CD14-positive monocyte (primary cell): ENCODE measurements around the gene ARL5B. TPM values are rescaled to one million over a fixed set of nuclear protein-coding genes. Genes with fewer than 3 reads are reported as not detected.

Experiments used
- DNase-seq, 3 donors: peaks; one replicate each; pipeline ENCODE4 v3.0.0-alpha.2; 2011 to 2022
- H2AFZ ChIP-seq: 2 replicates; pipeline ENCODE4 v1.6.0; 2012; ENCODE audit warnings: mild to moderate bottlenecking, low read depth, low read length, inconsistent platforms; ENCODE audit not compliant: insufficient read depth, poor library complexity, severe bottlenecking
- H3K27ac ChIP-seq, 2 donors: 1 replicate in 1 of 2; 2 replicates in 1 of 2; pipeline ENCODE4 v1.5.1; 2012 to 2013; ENCODE audit warnings: low read length in 2 of 2, control low read depth in 1 of 2, inconsistent platforms in 1 of 2, low read depth in 1 of 2, mild to moderate bottlenecking in 1 of 2
- H3K27me3 ChIP-seq, 2 donors: one replicate each; pipeline versions ENCODE4 v1.6.0 to v1.6.1; 2011 to 2013; ENCODE audit warnings: low read length in 2 of 2; ENCODE audit not compliant: control insufficient read depth in 2 of 2, insufficient read depth in 2 of 2
- H3K36me3 ChIP-seq, 2 donors: replicated peaks in 1 of 2; 1 replicate in 1 of 2; 2 replicates in 1 of 2; pipeline versions ENCODE4 v1.5.1 to v1.6.1; 2012 to 2013; ENCODE audit warnings: low read length in 2 of 2, control low read depth in 1 of 2, inconsistent platforms in 1 of 2, mild to moderate bottlenecking in 1 of 2; ENCODE audit not compliant: insufficient read depth in 2 of 2, control insufficient read depth in 1 of 2
- H3K4me1 ChIP-seq, 2 donors: 1 replicate in 1 of 2; 2 replicates in 1 of 2; pipeline versions ENCODE4 v1.5.1 to v1.6.1; 2012 to 2013; ENCODE audit warnings: low read length in 2 of 2, control low read depth in 1 of 2, inconsistent platforms in 1 of 2, mild to moderate bottlenecking in 1 of 2, moderate library complexity in 1 of 2; ENCODE audit not compliant: insufficient read depth in 2 of 2, control insufficient read depth in 1 of 2
- H3K4me2 ChIP-seq: replicated peaks from 2 replicates; pipeline ENCODE3; 2012; ENCODE audit warnings: low read length, moderate library complexity, mild to moderate bottlenecking; ENCODE audit not compliant: poor library complexity, severe bottlenecking; ENCODE audit errors: extremely low read depth
- H3K4me3 ChIP-seq, 3 experiments: fragments of 200-600 bp in 1 of 3; sonication (generic) in 1 of 3; replicated peaks in 1 of 3; 1 replicate in 2 of 3; 2 replicates in 1 of 3; pipeline ENCODE4 v1.5.1; 2011 to 2013; ENCODE audit warnings: low read length in 3 of 3, mild to moderate bottlenecking in 3 of 3, control low read depth in 2 of 3, low read depth in 2 of 3, inconsistent platforms in 1 of 3, moderate library complexity in 1 of 3
- H3K79me2 ChIP-seq: 2 replicates; pipeline ENCODE4 v1.6.0; 2012; ENCODE audit warnings: mild to moderate bottlenecking, control low read depth, inconsistent platforms, low read length, moderate library complexity; ENCODE audit not compliant: insufficient read depth
- H3K9ac ChIP-seq: 2 replicates; pipeline ENCODE4 v1.6.0; 2017; ENCODE audit warnings: low read length, mild to moderate bottlenecking; ENCODE audit not compliant: insufficient read depth, poor library complexity, severe bottlenecking
- H3K9me3 ChIP-seq, 2 donors: replicated peaks in 1 of 2; 1 replicate in 1 of 2; 2 replicates in 1 of 2; pipeline versions ENCODE4 v1.5.1 to v1.6.1; 2012 to 2013; ENCODE audit warnings: low read length in 2 of 2, control low read depth in 1 of 2; ENCODE audit not compliant: control insufficient read depth in 1 of 2, insufficient read depth in 1 of 2
- H4K20me1 ChIP-seq: 2 replicates; pipeline ENCODE4 v1.6.0; 2012; ENCODE audit warnings: mild to moderate bottlenecking, low read length, control low read depth, moderate library complexity; ENCODE audit not compliant: insufficient read depth
- H3K27ac Mint-ChIP-seq, 7 donors: one replicate each; pipeline ENCODE4 v1.8.0; 2020; ENCODE audit warnings: mild to moderate bottlenecking in 7 of 7, mixed read lengths in 7 of 7, moderate library complexity in 6 of 7, inconsistent platforms in 2 of 7
- H3K27me3 Mint-ChIP-seq, 3 donors: one replicate each; pipeline ENCODE4 v1.8.0; 2021 to 2022; ENCODE audit warnings: low read depth in 3 of 3, mild to moderate bottlenecking in 3 of 3, mixed read lengths in 3 of 3, moderate library complexity in 3 of 3, inconsistent platforms in 1 of 3
- H3K36me3 Mint-ChIP-seq, 2 donors: one replicate each; pipeline ENCODE4 v1.8.0; 2020; ENCODE audit warnings: mixed read lengths in 2 of 2, inconsistent platforms in 1 of 2, mild to moderate bottlenecking in 1 of 2
- H3K4me1 Mint-ChIP-seq: one replicate; pipeline ENCODE4 v1.8.0; 2020; ENCODE audit warnings: mild to moderate bottlenecking, mixed read lengths
- H3K4me3 Mint-ChIP-seq, 2 donors: one replicate each; pipeline ENCODE4 v1.8.0; 2020; ENCODE audit warnings: mild to moderate bottlenecking in 2 of 2, mixed read lengths in 2 of 2, moderate library complexity in 1 of 2
- H3K9me3 Mint-ChIP-seq, 7 donors: one replicate each; pipeline ENCODE4 v1.8.0; 2020 to 2022; ENCODE audit warnings: mixed read lengths in 7 of 7, mild to moderate bottlenecking in 6 of 7, moderate library complexity in 6 of 7, inconsistent platforms in 2 of 7
- CTCF ChIP-seq: fragments of 200-600 bp; IDR thresholded peaks from one replicate; pipeline ENCODE4 v1.8.0; 2022; ENCODE audit warnings: antibody characterized with exemption, mild to moderate bottlenecking
- WGBS: methylation state at CpG from one replicate; pipeline ENCODE4 v1.1.5; 2013; ENCODE audit warnings: missing lambda C conversion rate; ENCODE audit not compliant: insufficient coverage; 5-methylcytosine and 5-hydroxymethylcytosine counted together
- intact Hi-C, 2 donors: fragments of 100-400 bp; cut with micrococcal nuclease; formaldehyde crosslinking; loops; one replicate each; pipeline versions ENCODE4 v1.15.0 to v1.15.1; 2023
- polyA minus RNA-seq: library from RNA; depleted of rRNA, polyadenylated mRNA; stranded (reverse); fragments of >200 nt; gene quantifications from 2 replicates; pipeline ENCODE4 v1.2.3, GENCODE V29; 2012
- polyA plus RNA-seq, 3 donors: library from polyadenylated mRNA; depleted of rRNA in 1 of 3; unstranded in 2 of 3; stranded (reverse) in 1 of 3; fragments of 300-500 nt in 2 of 3; fragments of >200 nt in 1 of 3; fragmentation: Illumina TruSeq in 2 of 3; gene quantifications; 1 replicate in 2 of 3; 2 replicates in 1 of 3; pipeline ENCODE4 v1.2.3, GENCODE V29; 2012 to 2021
- total RNA-seq, 12 experiments: library from RNA in 1 of 12; stranded (reverse) in 1 of 12; fragments of 120-200 nt in 1 of 12; gene quantifications; one replicate each; pipeline ENCODE4 v1.2.4 and lab custom pipeline; 2013 to 2026; ENCODE audit warnings: mixed read lengths in 6 of 12, inconsistent platforms in 1 of 12

ARL5B gene
- total RNA-seq (2013), result 5.0 TPM
- polyA plus RNA-seq (10 to 100 TPM in 1 of 3 donors, 1 to 10 TPM in 2; 1.3 to 14.4 (median 1.4) TPM), polyA minus RNA-seq (3.5 and 7.8 TPM in 2 replicates), total RNA-seq (lab: John Stamatoyannopoulos, UW) (91.8 to 912 (median 281) reads per million in 11 experiments)

- Histone ChIP-seq H3K36me3 (no peaks in the 10 kb centered on the region), H3K27me3 (no peaks in the 10 kb centered on the region), H3K79me2 (peaks cover 59% of the 10 kb centered on the region), H4K20me1 (peaks cover 24% of the 10 kb centered on the region), H3K9ac (peak within 1 kb of the TSS; percentile 95), H2AFZ (peak within 1 kb of the TSS; percentile 82), H3K4me1 (peaks cover 17 to 35% of the 10 kb centered on the region in 2 donors), H3K4me2 (peak within 1 kb of the TSS; percentile 81), H3K27ac (peak within 1 kb of the TSS; percentile 85 to 96), H3K9me3 (no peaks in the 10 kb centered on the region), H3K4me3 (peak within 1 kb of the TSS; percentile 84 to 100 (median 97))
- DNase-seq, result peak; percentile 96 to 100 (median 97)
- Mint-ChIP-seq H3K9me3 (peaks cover 0 to 1% (median 0%) of the 10 kb centered on the region in 7 donors), H3K27me3 (no peaks in the 10 kb centered on the region), H3K4me3 (peak within 1 kb of the TSS; percentile 99 to 100), H3K27ac (peak within 1 kb of the TSS; percentile 97 to 100 (median 98)), H3K4me1 (peaks cover 30% of the 10 kb centered on the region), H3K36me3 (peaks cover 7 to 10% of the 10 kb centered on the region in 2 donors)
- intact Hi-C loops, result loop anchor here (10.0 kb wide), 3 partner anchors 1014 to 1844 kb away; partner anchors contain the start of genes RSU1 (in 1 of the 2) and STAM (in 1 of the 2)
- TF ChIP-seq CTCF, result no peak
- 0% methylated on average over 71 of the region's 72 CpGs for WGBS
Observed at GRCh38 chr10:18659125-18659818, at the start of gene ARL5B. Gene ARL5B, plus strand, starts transcription at chr10:18659431. Its CDS starts 207 bp downstream, at chr10:18659638.

GRCh38 chr10:18610517-18610916 is 48.7 kb upstream of the ARL5B start:
- no peaks in the 10 kb centered on the region for H3K9me3 ChIP-seq
- peaks cover 33 to 35% of the 10 kb centered on the region in 2 donors for H3K36me3 Mint-ChIP-seq
- peaks cover 23 to 48% of the 10 kb centered on the region in 2 donors for H3K36me3 ChIP-seq
- no peak overlapping the region for H3K9ac ChIP-seq
- H3K4me3 Mint-ChIP-seq, result no peak overlapping the region
- no peak for TF ChIP-seq CTCF
- H4K20me1 ChIP-seq, result no peaks in the 10 kb centered on the region
- no peaks in the 10 kb centered on the region for H3K4me1 Mint-ChIP-seq
- peaks cover 0 to 2% (median 0%) of the 10 kb centered on the region in 3 donors for H3K27me3 Mint-ChIP-seq
- 96% methylated on average over 3 of the region's 3 CpGs for WGBS
- H3K27me3 ChIP-seq, result no peaks in the 10 kb centered on the region
- H3K9me3 Mint-ChIP-seq, result no peaks in the 10 kb centered on the region
- no peak overlapping the region for H2AFZ ChIP-seq
- intact Hi-C loops, result no loop called here
- H3K4me1 ChIP-seq, result no peaks in the 10 kb centered on the region
- no peak overlapping the region for H3K4me3 ChIP-seq
- peak in 1 of 3 donors; percentile 8 for DNase-seq
- H3K27ac Mint-ChIP-seq, result peak overlapping the region in 4 of 7 donors; percentile 12 to 63 (median 46)
- no peak overlapping the region for H3K27ac ChIP-seq
- no peaks in the 10 kb centered on the region for H3K79me2 ChIP-seq
- H3K4me2 ChIP-seq, result no peak overlapping the region
